ENCODE data around the gene ARHGAP20.

Gene ARHGAP20

DNA sequence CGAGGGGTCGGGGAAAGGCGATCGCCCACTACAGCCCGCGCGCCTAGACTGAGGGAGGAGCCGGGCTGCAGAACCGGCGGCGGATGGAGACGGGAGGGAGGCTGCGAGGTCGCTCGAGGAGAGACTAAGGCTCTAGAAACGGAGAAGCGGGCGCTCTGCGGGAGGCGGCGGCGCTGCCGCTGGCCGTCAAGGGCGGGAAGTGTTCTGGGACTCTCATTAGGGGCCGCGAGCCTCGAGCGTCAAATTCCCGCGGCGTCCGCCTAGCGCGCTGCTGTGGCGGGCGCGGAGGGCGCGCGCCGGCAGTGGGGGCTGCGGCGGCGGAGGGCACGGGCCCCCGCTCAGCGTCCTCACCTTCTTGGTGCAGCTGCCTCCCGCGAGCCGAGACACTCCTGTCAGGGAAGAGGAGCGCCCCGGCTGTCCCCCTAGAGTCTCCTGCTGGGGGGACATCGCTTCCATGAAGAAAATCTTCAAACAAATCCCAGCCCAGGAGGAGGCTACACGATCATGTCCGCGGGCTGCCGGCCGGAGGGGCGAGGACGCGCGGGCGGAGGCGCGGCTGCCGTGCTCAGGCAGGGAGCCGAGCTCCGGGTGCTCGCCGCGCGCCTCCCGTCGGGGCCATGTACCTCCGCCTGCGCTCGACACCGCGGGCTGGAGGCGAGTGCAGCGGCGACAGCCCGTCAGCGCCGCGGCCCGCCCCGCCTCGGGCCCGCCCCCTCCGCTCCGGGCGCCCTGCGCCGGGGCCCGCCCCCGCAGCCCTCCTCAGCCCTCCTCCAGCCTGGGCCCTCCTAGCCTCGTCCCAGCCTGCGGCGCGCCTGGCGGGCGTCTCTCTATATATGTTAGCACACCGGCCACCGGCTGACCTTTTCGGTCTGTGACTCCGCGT, at the start of gene ARHGAP20:
Gene ARHGAP20, minus strand, starts transcription at position 662 of the 883 bp plus-strand sequence. Its CDS starts 206 bp downstream, at position 456.
- no peak for DNase-seq

DNA sequence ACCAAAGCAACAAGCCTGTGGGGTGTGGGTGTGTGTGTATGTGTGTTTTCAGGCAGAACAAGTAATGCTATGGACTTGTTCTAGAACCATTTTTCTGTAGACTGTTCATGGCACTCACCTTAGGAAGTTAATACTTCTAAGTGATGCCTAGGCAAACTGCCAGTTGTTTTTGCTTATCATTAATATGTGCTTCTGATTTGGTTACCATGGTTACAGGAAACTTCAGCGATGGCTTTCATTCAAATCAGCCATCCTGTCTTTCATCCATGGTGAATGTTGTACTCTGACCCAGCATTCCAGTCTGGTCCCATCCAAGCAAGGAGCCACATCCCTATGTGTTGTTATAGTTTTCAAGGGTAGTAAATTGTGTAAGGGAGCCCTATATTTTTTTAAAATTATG, 49.8 kb upstream of the ARHGAP20 start:
- no peak for DNase-seq

DNA sequence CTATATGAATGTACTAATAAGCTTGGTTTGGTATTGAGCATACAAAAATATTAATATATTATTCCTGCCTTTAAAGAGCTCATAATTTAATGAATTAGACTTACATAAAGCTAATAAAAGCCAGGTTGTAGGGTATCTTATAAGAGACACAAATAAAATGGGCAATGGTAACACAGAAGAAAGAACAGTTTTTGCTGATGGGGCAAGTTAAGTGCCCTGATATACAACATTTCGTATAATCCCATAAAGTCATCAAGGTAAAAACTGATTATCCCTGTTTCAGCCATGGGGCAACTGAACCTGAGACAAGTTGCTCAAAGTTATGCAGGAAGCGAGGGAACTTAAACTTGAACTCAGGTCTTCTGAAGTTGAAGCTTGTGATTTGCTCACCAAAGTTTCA, 48.9 kb upstream of the ARHGAP20 start:
- DNase-seq: no peak

- no peak for DNase-seq
Measured at GRCh38 chr11:110759972-110760381, 47.7 kb upstream of the ARHGAP20 start.

DNA sequence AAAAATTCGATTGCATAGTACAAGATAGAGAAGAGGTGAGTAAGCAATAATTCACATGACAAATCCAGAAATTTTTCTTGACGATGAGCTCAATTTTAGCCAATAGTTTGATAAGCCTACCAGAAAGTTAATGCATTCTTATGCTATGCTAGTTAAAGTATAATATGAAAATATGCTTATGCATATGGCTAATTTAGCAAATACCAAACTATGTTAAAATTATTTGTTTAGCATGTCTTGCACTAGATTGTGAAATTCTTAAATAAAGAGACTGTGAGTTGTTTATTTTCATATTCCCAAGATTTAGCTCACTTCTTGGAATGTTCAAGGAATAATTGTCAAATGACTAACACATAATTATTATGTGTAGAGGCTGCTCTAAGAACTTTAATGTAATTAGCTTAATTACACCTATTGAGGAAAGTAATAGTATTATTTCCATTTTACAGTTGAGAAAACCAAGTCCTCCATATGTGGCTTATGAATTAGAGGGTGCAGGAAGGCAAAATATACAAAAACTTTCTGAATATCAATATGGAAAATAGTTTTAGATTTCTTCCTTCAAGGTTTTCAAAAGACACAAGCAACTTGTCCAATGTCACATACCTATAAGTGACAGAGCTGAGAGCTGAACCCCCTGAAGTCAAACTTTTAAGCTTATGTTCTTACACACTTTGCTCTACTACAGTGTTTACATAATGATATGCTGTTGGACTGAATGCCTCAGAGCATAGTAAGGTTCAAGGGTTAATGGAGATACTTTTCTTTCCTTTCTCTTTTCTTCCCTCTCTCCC, 45.9 kb upstream of the ARHGAP20 start:
- no peak for DNase-seq

DNA sequence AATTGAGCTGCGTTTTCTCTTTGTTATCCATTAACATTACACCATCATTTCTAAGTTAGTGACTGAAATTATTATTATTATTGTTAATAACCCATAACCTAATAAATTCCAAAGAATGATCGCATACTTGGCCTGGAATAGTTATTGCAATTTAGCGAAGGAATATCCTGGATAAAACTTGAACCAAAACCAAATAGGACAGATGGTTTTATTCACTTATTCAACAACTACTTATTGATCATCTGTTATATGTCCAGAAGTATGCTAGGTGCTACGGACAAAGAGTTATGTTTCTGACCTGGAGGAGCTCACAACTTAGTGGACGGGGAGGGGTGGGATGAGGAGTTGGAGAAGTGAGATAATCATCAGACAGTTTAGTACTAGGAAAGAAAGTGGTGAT, 44.8 kb upstream of the ARHGAP20 start:
- DNase-seq: no peak

- DNase-seq: no peak
Measured at GRCh38 chr11:110755941-110756340, 43.7 kb upstream of the ARHGAP20 start.

- DNase-seq: no peak
Measured at GRCh38 chr11:110752890-110753289, 40.7 kb upstream of the ARHGAP20 start.

DNA sequence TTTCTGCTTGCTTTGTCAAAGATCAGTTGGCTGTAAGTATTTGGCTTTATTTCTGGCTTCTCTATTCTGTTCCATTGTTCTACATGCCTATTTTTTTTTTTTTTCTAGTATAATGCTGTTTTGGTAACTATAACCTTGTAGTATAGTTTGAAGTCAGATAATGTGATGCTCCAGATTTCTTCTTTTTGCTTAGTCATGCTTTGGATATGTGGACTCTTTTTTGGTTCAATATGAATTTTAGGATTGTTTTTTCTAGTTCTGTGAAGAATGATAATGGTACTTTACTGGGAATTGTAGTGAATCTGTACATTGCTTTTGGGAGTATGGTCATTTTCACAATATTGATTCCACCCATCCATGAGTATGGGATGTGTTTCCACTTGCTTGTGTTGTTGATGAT, 37.9 kb upstream of the ARHGAP20 start:
- no peak for DNase-seq

GRCh38 chr11:110747531-110747930, 35.3 kb upstream of the ARHGAP20 start:
- no peak for DNase-seq

DNA sequence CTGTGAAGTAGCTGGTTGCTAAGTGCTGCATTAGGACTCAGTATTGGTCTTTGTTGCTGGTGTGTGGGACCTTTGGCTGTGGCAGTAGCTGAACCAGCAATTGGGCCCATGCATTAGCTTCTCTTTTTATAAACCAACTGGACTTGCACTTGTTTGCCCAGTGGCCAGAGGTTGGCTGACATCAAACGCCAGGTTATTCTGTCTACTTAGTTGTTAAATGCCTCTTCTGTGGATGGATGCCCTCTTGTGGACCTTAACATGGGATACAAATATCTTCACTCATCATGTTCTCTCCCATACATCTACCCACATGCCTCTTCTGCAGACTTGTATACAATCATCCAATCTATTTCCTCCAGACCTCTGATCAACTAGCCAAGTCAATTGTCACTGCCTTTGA, 26.4 kb upstream of the ARHGAP20 start:
- DNase-seq: no peak

GRCh38 chr11:110737593-110737992, 25.4 kb upstream of the ARHGAP20 start:
- DNase-seq: no peak

- no peak for DNase-seq
Measured at GRCh38 chr11:110736171-110736553, 23.9 kb upstream of the ARHGAP20 start.

- no peak for DNase-seq
Measured at GRCh38 chr11:110735455-110736170, 23.4 kb upstream of the ARHGAP20 start.

GRCh38 chr11:110734790-110735189, 22.6 kb upstream of the ARHGAP20 start:
- DNase-seq: no peak

DNA sequence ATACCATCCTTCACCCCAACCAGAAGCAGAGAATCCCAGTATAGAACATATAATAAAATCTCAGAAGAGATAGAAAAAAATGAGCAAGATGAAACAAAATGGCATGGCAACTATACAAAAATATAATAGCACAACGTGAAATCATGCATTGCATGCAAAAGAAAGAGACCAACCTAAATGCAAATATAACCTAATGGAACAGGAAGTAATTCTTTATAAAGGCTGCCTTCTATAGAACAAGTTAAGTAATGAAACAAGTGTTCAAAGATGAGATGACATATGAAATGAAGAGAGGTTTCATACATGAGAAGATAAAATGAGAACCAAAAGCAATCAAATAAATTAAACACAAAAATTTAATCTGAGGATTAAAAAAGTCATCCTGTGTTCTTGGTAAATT, 18.5 kb upstream of the ARHGAP20 start:
- DNase-seq: no peak

DNA sequence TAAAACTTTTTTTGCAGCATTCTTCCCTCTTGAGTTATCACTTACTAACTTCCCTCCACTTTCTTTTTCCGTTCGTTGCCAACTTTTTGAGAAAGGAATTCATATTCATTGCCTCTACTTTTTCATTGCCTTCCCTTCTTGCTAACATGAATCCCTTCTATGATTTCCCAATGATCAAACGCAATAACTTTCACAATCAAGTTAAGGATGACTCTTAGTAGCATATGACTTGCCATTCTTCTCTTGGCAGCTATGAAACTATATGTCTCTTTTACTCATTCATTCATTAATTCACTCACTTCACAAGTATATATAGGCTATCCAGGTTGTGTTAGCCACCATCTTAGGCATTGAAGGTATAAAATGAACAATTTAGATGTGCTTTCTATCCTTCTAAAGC, 16.6 kb upstream of the ARHGAP20 start:
- no peak for DNase-seq

DNA sequence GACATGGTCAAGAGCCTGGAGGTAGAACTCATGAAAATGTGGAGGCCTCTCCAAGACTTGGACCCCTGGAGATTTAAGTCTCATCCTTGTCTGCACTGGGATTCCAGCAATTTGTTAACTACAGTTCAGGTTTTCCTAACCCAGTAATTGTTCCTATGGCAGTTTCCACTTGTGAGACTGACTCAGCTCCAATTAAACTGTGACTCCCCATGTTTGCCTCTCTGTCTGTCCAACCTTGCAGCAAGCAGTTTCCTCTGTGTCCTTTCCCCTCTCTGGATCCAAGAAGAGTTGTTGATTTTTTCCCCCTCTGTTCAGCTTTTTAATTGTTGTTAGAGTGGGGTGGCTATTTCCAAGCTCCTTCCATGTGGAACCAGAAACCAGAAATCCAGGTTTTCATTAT, 16.2 kb upstream of the ARHGAP20 start:
- no peak for DNase-seq

DNA sequence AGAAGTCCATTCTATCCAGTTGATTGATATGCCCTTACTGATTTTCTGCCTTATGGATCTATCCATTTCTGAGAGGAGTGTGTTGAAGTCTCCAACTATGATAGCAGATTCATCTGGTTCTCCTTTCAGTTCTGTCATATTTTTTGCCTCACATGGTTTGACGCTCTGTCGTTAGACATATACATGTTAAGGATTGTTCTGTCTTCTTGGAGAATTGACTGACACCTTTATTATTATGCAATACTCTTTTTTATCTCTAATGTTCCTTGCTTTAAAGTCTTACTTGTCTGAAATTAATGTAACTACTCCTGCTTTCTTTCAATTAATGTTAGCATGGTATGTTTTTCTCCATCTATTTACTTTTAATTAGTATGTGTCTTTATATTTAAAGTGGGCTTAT, 12.1 kb upstream of the ARHGAP20 start:
- DNase-seq: no peak

DNA sequence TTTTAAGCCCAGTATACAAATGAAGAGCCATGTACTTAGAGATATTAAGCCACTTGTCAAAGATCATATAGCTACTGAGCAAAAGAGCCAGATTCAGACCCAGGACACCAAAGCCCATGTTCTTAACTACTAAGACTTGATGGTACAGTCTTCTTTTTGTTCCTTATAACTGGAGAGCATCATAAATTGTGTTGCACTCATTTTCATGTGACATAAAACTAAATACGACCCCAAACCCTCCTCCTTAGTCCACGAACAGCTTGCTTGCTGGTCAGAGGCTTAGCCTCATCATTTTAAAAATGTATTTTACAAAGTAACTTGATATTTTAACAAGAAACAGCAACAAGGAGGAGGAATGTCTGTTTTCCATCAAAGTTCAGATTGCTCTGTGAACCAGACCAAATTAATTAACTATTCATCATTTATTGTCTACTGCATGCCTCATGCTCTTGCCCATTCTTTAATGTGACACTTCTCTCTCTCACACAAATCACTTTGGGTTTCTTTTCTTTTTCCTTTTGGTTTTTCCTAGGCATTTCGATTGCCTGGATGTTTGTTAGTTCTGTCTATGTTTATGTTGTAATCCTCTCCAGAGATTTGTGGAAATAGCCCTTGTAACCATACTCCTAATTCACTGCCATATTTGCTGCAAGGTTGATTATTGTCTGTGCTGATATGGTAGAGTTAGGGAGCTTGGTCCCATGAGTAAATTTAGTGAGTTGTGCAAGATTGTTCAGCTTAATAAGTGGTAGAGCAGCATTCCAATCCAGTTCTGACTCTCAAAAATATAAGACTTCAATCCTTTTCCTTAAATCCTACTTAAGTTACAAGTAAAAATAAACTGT, 8.4 kb upstream of the ARHGAP20 start:
- DNase-seq: no peak

- no peak for DNase-seq
Measured at GRCh38 chr11:110716361-110716760, 4.1 kb upstream of the ARHGAP20 start.

DNA sequence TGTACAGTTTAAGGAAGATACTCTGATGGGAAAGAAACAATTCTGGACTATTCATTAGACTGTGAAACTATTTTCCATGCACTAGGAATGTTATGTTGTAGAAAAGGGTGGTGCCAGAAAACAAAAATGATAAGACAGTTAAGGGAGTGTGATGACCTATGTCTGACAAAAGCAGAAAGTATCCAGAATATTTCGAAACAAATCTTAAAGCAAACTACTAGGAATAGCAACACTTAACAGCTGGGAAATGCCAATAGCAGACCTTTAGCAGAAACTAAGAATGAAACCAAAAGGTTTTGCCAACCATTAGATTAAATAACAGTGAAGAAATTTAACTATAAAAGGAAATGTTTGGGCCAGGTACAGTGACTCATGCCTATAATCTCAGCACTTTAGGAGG, 3.3 kb upstream of the ARHGAP20 start:
- no peak for DNase-seq

- no peak for DNase-seq
Measured at GRCh38 chr11:110713449-110713776, 1.2 kb upstream of the ARHGAP20 start.

Data from cortex of kidney (tissue), 1 donor.